K562 (cell line): Measurements from ENCODE around the gene MRGPRD. TPM values are rescaled to one million over a fixed set of nuclear protein-coding genes. Genes with fewer than 3 reads are reported as not detected.

Experiments
- ATAC-seq: fragments of 200-7000 bp; cut with Tn5 transposase; 3 replicates; pipeline ENCODE4 v1.9.1; 2020; ENCODE audit warnings: moderate library complexity
- BruUV-seq: library from RNA; stranded (reverse); fragments of 400-500 nt; replicated peaks from 2 replicates; lab custom pipeline; 2021; lab: Mats Ljungman, UMichigan
- CTCF ChIA-PET: fragments of 300-600 bp; formaldehyde crosslinking; extraction: SDS; loops from one replicate; lab custom pipeline; 2021; ENCODE audit warnings: low intra/inter-chr PET ratio; lab: Yijun Ruan, JAX
- POLR2A ChIA-PET: fragments of 300-600, 350-650 bp; sonication (Branson Sonifier 250); formaldehyde crosslinking; extraction: SDS; loops from one replicate; lab custom pipeline; 2021; ENCODE audit warnings: antibody characterized with exemption, inconsistent platforms; lab: Yijun Ruan, JAX
- DNase-seq, 4 experiments: peaks; one replicate each; pipeline versions ENCODE4 v3.0.0 to v3.0.0-alpha.2; 2011 to 2018; ENCODE audit warnings: low spot score in 3 of 4, mixed read lengths in 3 of 4; ENCODE audit errors: extremely low read depth in 1 of 4
- FAIRE-seq: peaks from 2 replicates; lab custom pipeline; 2011; peaks lifted over from hg19 to GRCh38; lab: Jason Lieb, UNC
- H2AFZ ChIP-seq: 2 replicates; pipeline ENCODE4 v1.6.0; 2011; ENCODE audit warnings: low read depth, low read length, control low read depth, inconsistent platforms
- H3K27ac ChIP-seq: fragments of 200-600 bp; 3 replicates; pipeline ENCODE4 v1.8.0; 2011; ENCODE audit warnings: low read depth, mild to moderate bottlenecking, control low read depth, inconsistent platforms, low read length, moderate library complexity, mixed read lengths; ENCODE audit errors: extremely low read depth
- H3K27me3 ChIP-seq, 2 experiments: fragments of 300-600 bp in 1 of 2; 2 replicates in 1 of 2; 3 replicates in 1 of 2; pipeline versions ENCODE4 v1.6.0 to v1.8.0; 2011; ENCODE audit warnings: inconsistent platforms in 2 of 2, low read length in 2 of 2, mild to moderate bottlenecking in 1 of 2, mixed read lengths in 1 of 2, moderate library complexity in 1 of 2; ENCODE audit not compliant: control insufficient read depth in 2 of 2, insufficient read depth in 2 of 2
- H3K36me3 ChIP-seq: fragments of 300-600 bp; 3 replicates; pipeline ENCODE4 v1.8.0; 2011; ENCODE audit warnings: mild to moderate bottlenecking, low read length, inconsistent platforms; ENCODE audit not compliant: control insufficient read depth, insufficient read depth
- H3K4me1 ChIP-seq, 2 experiments: fragments of 200-600 bp in 1 of 2; replicated peaks in 1 of 2; 2 replicates in 1 of 2; 3 replicates in 1 of 2; pipeline versions ENCODE4 v1.5.1 to v1.8.0; 2011; ENCODE audit warnings: inconsistent platforms in 2 of 2, low read length in 2 of 2, mild to moderate bottlenecking in 1 of 2, mixed read lengths in 1 of 2, moderate library complexity in 1 of 2; ENCODE audit not compliant: control insufficient read depth in 2 of 2, insufficient read depth in 2 of 2
- H3K4me2 ChIP-seq: 2 replicates; pipeline ENCODE4 v1.6.1; 2011; ENCODE audit warnings: low read length, control low read depth, inconsistent platforms, mixed read lengths; ENCODE audit not compliant: insufficient read depth
- H3K4me3 ChIP-seq: fragments of 200-600 bp; sonication (generic), shearing (Covaris generic); 2 replicates; pipeline ENCODE4 v1.5.1; 2016; ENCODE audit warnings: control low read depth, inconsistent platforms
- H3K79me2 ChIP-seq: fragments of 200-600 bp; 3 replicates; pipeline ENCODE4 v1.8.0; 2011; ENCODE audit warnings: low read length, inconsistent platforms; ENCODE audit not compliant: control insufficient read depth, insufficient read depth
- H3K9ac ChIP-seq, 2 experiments: 2 replicates each; pipeline versions ENCODE4 v1.6.0 to v1.6.1; 2011; ENCODE audit warnings: low read depth in 2 of 2, low read length in 2 of 2, control low read depth in 1 of 2, inconsistent platforms in 1 of 2, mild to moderate bottlenecking in 1 of 2, mixed read lengths in 1 of 2; ENCODE audit not compliant: insufficient read depth in 1 of 2
- H3K9me1 ChIP-seq: one replicate; pipeline ENCODE4 v1.6.0; 2011; ENCODE audit warnings: inconsistent platforms, mild to moderate bottlenecking, low read length, moderate library complexity; ENCODE audit not compliant: control insufficient read depth, insufficient read depth
- H3K9me3 ChIP-seq: replicated peaks from 2 replicates; pipeline ENCODE4 v1.5.1; 2011; ENCODE audit warnings: low read depth, low read length, inconsistent platforms; ENCODE audit not compliant: control insufficient read depth, insufficient read depth
- H4K20me1 ChIP-seq: replicated peaks from 2 replicates; pipeline ENCODE4 v1.6.1; 2011; ENCODE audit warnings: low read length, inconsistent platforms, mixed read lengths; ENCODE audit not compliant: control insufficient read depth, insufficient read depth
- ARID3B ChIP-seq: fragments of 250-450 bp; sonication (Bioruptor Pico); IDR thresholded peaks from 2 replicates; pipeline ENCODE4 v1.4.0; 2020; ENCODE audit warnings: borderline replicate concordance
- BMI1 ChIP-seq: fragments of 150-350 bp; IDR thresholded peaks from 2 replicates; pipeline ENCODE4 v1.6.1; 2014; ENCODE audit warnings: low read length
- HMG20A ChIP-seq: fragments of 450-650 bp; formaldehyde crosslinking; conservative IDR thresholded peaks from 2 replicates; pipeline ENCODE4 v1.4.0; 2020; ENCODE audit warnings: mild to moderate bottlenecking, mixed read lengths
- JUNB ChIP-seq: fragments of 450-650 bp; formaldehyde crosslinking; conservative IDR thresholded peaks from 2 replicates; pipeline ENCODE4 v1.4.0; 2020; ENCODE audit warnings: mild to moderate bottlenecking
- MCM3 ChIP-seq: fragments of 450-650 bp; IDR thresholded peaks from 2 replicates; pipeline ENCODE4 v1.6.1; 2016
- PURB ChIP-seq: sonication (generic); formaldehyde crosslinking; IDR thresholded peaks from 2 replicates; pipeline ENCODE4 v1.9.0; 2021; ENCODE audit warnings: low read depth, mild to moderate bottlenecking, missing genetic modification reagents
- SMARCA5 ChIP-seq: fragments of 450-650 bp; IDR thresholded peaks from 2 replicates; pipeline ENCODE4 v1.6.1; 2016
- SMARCB1 ChIP-seq: IDR thresholded peaks from 2 replicates; pipeline ENCODE4 v1.6.1; 2011; ENCODE audit warnings: improper control_type of control experiment, low read depth; ENCODE audit not compliant: insufficient read length
- SRSF3 ChIP-seq: fragments of 200-400 bp; formaldehyde crosslinking; IDR thresholded peaks from 2 replicates; pipeline ENCODE4 v1.6.1; 2016; ENCODE audit warnings: mild to moderate bottlenecking, low read length, moderate library complexity; ENCODE audit not compliant: insufficient read depth
- THAP12 ChIP-seq: fragments of 250-450 bp; sonication (Bioruptor Pico); IDR thresholded peaks from 2 replicates; pipeline ENCODE4 v1.9.0; 2021; ENCODE audit warnings: mild to moderate bottlenecking, inconsistent platforms
- YY1 ChIP-seq, 3 experiments: IDR thresholded peaks; 2 replicates each; pipeline ENCODE4 v1.6.1; 2011; ENCODE audit warnings: low read length in 2 of 3, mild to moderate bottlenecking in 2 of 3, moderate library complexity in 2 of 3, borderline replicate concordance in 1 of 3, control low read depth in 1 of 3, low read depth in 1 of 3; ENCODE audit not compliant: insufficient read depth in 3 of 3, insufficient replicate concordance in 2 of 3, control insufficient read depth in 1 of 3, insufficient read length in 1 of 3; ENCODE audit errors: extremely low read depth in 1 of 3
- ZNF436 ChIP-seq: fragments of 250-450, 450-650 bp; sonication (Bioruptor Pico); formaldehyde crosslinking; IDR thresholded peaks from 2 replicates; pipeline ENCODE4 v1.7.0; 2020; ENCODE audit warnings: mild to moderate bottlenecking
- ZNF512 ChIP-seq: IDR thresholded peaks from 2 replicates; pipeline ENCODE4 v1.6.1; 2016; ENCODE audit warnings: missing genetic modification characterization, missing compliant biosample characterization
- WGBS: fragments of 100-300 bp; shearing (Covaris generic); methylation state at CpG from one replicate; pipeline ENCODE4 v1.1.6; 2016; ENCODE audit warnings: low coverage, mixed read lengths; ENCODE audit not compliant: insufficient coverage; ENCODE audit errors: missing lambda C conversion rate; 5-methylcytosine and 5-hydroxymethylcytosine counted together
- in situ Hi-C: fragments of 300-500 bp; cut with MboI; formaldehyde crosslinking; loops from 4 replicates; pipeline ENCODE4 v1.15.0; 2018; ENCODE audit warnings: inconsistent platforms, mixed read lengths
- intact Hi-C: fragments of 100-400 bp; cut with micrococcal nuclease; formaldehyde crosslinking; loops from 2 replicates; pipeline ENCODE4 v1.14.2; 2022
- polyA plus RNA-seq, 8 experiments: library from polyadenylated mRNA; depleted of rRNA in 4 of 8; stranded (reverse) in 5 of 8; unstranded in 3 of 8; fragments of >200 nt; fragmentation: Nextera tagmentation in 2 of 8; fragmentation: Illumina TruSeq in 1 of 8; extraction: Ambion mirVana in 2 of 8; extraction: Trizol in 1 of 8; gene quantifications; 2 replicates each; pipeline versions ENCODE4 v1.2.1 to v1.2.3, GENCODE V29; 2011 to 2014; ENCODE audit warnings: inconsistent platforms in 1 of 8, missing spikeins in 1 of 8
- total RNA-seq, 7 experiments: library from RNA; depleted of rRNA in 6 of 7; stranded (reverse); fragments of >200 nt in 6 of 7; fragmentation: Illumina TruSeq in 2 of 7; extraction: Trizol in 2 of 7; gene quantifications; 2 replicates each; pipeline versions ENCODE4 v1.2.1 to v1.2.3, GENCODE V29; 2011 to 2021; ENCODE audit warnings: low replicate concordance in 1 of 7
- TF ChIP-seq, protein P1 (sequence below), 2 experiments: IDR thresholded peaks; 2 replicates each; pipeline ENCODE4 v1.6.1; 2011; ENCODE audit warnings: borderline replicate concordance in 1 of 2, control low read depth in 1 of 2, low read depth in 1 of 2, low read length in 1 of 2, mild to moderate bottlenecking in 1 of 2, mixed read lengths in 1 of 2, moderate library complexity in 1 of 2; ENCODE audit not compliant: insufficient read depth in 1 of 2, insufficient read length in 1 of 2, poor library complexity in 1 of 2, severe bottlenecking in 1 of 2; ENCODE audit errors: extremely low read depth in 1 of 2

The MRGPRD gene
- total and polyA plus RNA-seq, 9 of the 15 experiments (the other 6 are each of a cell fraction or from before 2014, with no cell fraction given): not detected

DNA sequence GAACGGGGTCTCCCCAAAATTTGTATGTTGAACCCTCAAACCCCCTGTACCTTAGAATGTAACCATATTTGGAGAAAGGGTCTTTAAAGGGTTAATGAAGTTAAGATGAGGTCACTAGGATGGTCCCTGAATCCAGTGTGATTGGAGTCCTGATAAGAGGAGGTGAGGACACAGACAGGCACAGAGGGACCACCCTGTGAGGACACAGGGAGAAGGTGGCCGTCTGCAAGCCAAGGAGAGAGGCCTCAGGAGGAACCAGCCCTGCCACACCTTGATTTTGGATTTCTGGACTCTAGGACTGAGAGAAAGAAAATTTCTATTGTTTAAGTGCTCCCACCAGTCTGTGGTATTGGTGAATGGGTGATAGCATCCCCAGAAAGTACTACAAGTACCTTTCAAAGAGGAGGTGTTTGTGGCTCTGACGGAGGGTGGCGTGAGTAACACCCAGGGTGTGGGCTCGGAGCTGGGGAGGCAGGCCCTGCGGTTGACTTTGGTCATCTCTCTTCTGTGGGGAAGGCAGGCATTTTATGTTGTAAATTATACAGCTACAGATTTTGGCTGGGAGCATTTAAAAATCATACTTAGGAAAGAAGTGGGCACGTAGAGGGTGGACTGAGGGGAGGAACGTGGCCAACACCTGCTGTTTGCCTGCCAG, 18.4 kb upstream of the MRGPRD start:
- peaks cover 62 to 92% of the 10 kb centered on the region in 2 experiments for H3K27me3 ChIP-seq
- no peaks in the 10 kb centered on the region for H3K36me3 ChIP-seq
- no peak overlapping the region for H3K27ac ChIP-seq
- H3K79me2 ChIP-seq: no peaks in the 10 kb centered on the region
- ATAC-seq (no peak), DNase-seq (no peak), FAIRE-seq (no peak)
- peaks cover 0 to 9% of the 10 kb centered on the region in 2 experiments; a peak in 3 of 5 replicates for H3K4me1 ChIP-seq
- H3K4me3 ChIP-seq: no peak overlapping the region
- TF ChIP-seq PURB (CRISPR knock-in tag): no peak
- no peak for TF ChIP-seq HMG20A (CRISPR knock-in tag)
- TF ChIP-seq ZNF512 (tag): no peak
- no peak for TF ChIP-seq MCM3
- no peak for TF ChIP-seq THAP12 (CRISPR knock-in tag)
- no peak for TF ChIP-seq ZNF436 (CRISPR knock-in tag)
- TF ChIP-seq YY1 (IDR thresholded peaks at IDR 0.05; ENCODE audit: borderline replicate concordance in 1 of 3, control insufficient read depth in 1 of 3, extremely low read depth in 1 of 3, insufficient read depth in 3 of 3, insufficient read length in 1 of 3, insufficient replicate concordance in 2 of 3, low read depth in 1 of 3, low read length in 2 of 3): no peak
- TF ChIP-seq, protein P1, sequence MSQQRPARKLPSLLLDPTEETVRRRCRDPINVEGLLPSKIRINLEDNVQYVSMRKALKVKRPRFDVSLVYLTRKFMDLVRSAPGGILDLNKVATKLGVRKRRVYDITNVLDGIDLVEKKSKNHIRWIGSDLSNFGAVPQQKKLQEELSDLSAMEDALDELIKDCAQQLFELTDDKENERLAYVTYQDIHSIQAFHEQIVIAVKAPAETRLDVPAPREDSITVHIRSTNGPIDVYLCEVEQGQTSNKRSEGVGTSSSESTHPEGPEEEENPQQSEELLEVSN (IDR thresholded peaks at IDR 0.05; ENCODE audit: borderline replicate concordance in 1 of 2, extremely low read depth in 1 of 2, insufficient read depth in 1 of 2, insufficient read length in 1 of 2, low read depth in 1 of 2, low read length in 1 of 2, poor library complexity in 1 of 2, severe bottlenecking in 1 of 2): no peak
- no peak for TF ChIP-seq SRSF3
- TF ChIP-seq ARID3B (CRISPR knock-in tag): no peak
- no peak for TF ChIP-seq BMI1
- TF ChIP-seq SMARCB1: no peak
- no peak for TF ChIP-seq SMARCA5
- no peak for TF ChIP-seq JUNB (CRISPR knock-in tag)
- H3K9me3 ChIP-seq: no peaks in the 10 kb centered on the region
- no TSS peak for BruUV-seq
- POLR2A ChIA-PET: interaction anchor here (0.5 kb wide), 1 partner anchor 808 kb away, joined by 3 read pairs; no protein-coding TSS in a partner anchor
- intact Hi-C loops (no loop called here), in situ Hi-C loops (no loop called here)
- H3K9me1 ChIP-seq: no peaks in the 10 kb centered on the region
- CTCF ChIA-PET: no interaction called here
- H4K20me1 ChIP-seq: peaks cover 7% of the 10 kb centered on the region
- WGBS: 11% methylated on average over 8 of the region's 8 CpGs
- H2AFZ ChIP-seq: no peak overlapping the region
- no peak overlapping the region for H3K9ac ChIP-seq
- H3K4me2 ChIP-seq: no peak overlapping the region
